Daoy (cell line): Measurements from ENCODE around the gene TMEM39A. TPM values are rescaled to one million over a fixed set of nuclear protein-coding genes. Genes with fewer than 3 reads are reported as not detected.

Experiments
- DNase-seq: peaks from one replicate; pipeline ENCODE4 v3.0.0-alpha.2; 2015; ENCODE audit warnings: low read depth
- total RNA-seq: library from RNA; depleted of rRNA; stranded (reverse); fragments of >200 nt; shearing (Covaris generic); gene quantifications from 2 replicates; pipeline ENCODE4 v1.2.3, GENCODE V29; 2014

Gene TMEM39A
- total RNA-seq, 1 experiment from 2014 or later, result 42.6 TPM

DNA sequence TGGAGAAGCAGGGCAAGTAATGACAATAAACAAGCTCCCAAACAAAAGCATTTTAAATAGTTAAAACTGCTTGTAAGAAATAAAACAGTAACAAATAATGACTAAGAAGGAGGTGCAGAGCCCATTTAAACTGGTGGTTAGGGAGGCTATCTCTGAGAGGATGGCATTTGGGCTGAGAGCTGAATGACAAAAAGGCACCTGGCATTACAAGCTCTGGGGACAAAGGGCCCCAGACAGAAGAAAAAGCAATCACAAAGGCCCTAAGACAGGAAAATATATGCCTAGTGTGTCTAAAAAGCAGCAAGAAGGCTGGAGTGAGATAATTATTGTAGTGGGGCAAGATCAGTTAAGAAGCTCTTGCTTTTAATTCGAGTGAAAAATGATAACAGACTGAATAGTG is 9.6 kb downstream of the TMEM39A start:
- DNase-seq, result no peak

GRCh38 chr3:119444590-119444989 is 18.8 kb downstream of the TMEM39A start:
- DNase-seq, result no peak

- DNase-seq, result no peak
Observed at GRCh38 chr3:119443179-119443578, 20.2 kb downstream of the TMEM39A start.

DNA sequence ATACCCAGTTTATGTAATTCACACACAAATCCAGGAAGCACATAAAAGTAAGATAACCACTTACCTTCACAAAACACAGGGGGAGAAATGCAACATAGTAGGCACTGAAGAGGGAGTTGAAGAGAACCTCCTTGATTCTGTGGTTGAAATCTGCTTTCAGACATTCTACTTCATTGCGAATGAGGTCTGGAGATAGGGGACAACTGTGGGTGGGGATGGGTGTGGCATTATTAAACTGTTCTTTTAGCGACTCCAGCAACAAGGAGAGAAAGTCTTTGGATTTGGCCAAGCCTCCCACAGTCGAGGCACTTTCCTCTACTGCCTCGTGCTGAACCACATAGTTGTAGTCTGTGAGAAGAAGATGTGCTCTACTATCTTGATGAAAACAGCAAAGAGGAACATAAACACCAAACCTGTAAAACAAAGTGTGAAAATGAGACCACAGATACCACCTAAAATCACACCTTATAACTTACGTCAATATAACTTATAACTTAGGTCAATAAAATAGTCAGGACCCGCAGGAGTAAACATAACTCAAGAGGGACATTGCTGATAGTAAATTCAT is 25.6 kb downstream of the TMEM39A start:
- no peak for DNase-seq

- DNase-seq, result no peak
Observed at GRCh38 chr3:119436977-119437376, 26.4 kb downstream of the TMEM39A start.

- DNase-seq, result no peak
Observed at GRCh38 chr3:119434703-119435102, 28.7 kb downstream of the TMEM39A start.

DNA sequence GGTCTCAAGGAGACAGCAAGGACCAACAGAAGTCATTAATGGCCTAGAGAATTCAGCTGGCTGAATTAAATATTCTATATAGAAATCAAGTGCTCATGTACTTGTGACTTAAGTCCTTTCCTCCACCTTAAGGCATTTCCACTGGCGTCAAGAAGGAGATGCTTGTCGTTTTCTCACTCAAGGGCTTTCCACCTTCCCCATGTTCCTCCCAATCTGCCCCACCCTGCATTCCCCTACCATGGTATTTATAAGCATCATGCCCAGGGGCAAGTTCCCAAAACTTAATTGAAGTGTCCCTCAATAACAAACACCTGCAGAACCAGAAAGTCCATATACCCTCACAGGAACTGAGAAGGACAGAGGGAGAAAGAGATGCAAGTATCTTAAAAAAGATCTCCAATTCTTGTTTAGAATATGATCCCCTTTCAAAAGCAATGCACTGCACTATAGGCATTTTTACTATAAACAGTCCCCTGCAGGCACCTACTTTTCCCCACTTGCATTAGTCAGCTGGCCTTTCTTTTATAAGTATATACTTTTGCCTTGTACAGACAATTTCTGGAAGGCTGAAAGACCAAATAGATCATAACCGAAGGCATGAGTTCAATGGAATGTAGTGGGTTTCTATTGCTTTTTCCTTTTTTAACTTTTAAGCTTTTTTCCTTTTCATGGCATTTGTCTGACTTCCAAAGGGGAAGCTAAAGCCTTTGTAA is 29.6 kb downstream of the TMEM39A start:
- no peak for DNase-seq

GRCh38 chr3:119428538-119428937 is 34.9 kb downstream of the TMEM39A start:
- DNase-seq, result no peak

- DNase-seq, result no peak
Observed at GRCh38 chr3:119427669-119428068, 35.7 kb downstream of the TMEM39A start.

GRCh38 chr3:119420196-119420595 is 43.2 kb downstream of the TMEM39A start:
- no peak for DNase-seq

DNA sequence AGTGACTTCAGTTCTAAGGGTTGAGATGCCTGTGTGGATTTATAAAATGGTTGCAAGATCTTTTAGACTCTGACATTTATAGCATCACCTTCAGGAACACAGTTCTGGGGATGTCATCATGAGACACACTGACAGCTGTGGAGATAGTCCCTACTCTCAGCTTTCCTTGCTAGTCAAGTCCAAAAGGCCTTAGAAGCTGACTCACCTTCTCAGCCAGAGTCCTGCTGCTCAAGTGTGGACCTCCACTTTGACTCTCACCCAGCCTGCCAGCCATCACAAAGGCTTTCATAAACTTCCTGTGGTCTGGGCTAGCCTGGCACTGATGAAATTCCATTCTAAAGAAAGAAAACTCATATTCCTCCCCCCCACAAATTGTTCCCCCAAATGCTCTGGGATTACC is 44.8 kb downstream of the TMEM39A start:
- no peak for DNase-seq

GRCh38 chr3:119417771-119418512 is 45.5 kb downstream of the TMEM39A start:
- no peak for DNase-seq

DNA sequence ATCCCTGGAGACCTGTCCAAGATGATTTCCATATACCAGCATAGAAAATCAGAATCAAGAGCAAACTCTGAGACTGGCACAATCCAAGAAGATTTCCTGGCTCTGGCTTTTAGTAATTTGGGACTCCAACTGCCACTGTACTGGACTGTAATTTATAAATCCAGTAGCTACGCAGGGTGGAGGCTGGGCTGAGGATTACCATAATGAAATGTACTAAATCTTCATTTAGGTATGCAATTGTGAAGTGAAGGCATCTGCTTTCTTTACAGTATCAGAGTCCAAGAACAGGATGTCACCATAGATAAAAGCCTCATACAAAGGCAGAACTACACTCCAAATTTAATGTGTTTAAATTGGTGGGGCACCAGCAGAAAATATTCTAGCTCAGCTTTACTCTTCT is 46.5 kb downstream of the TMEM39A start:
- no peak for DNase-seq

- no peak for DNase-seq
Observed at GRCh38 chr3:119413603-119414280, 49.7 kb downstream of the TMEM39A start.

DNA sequence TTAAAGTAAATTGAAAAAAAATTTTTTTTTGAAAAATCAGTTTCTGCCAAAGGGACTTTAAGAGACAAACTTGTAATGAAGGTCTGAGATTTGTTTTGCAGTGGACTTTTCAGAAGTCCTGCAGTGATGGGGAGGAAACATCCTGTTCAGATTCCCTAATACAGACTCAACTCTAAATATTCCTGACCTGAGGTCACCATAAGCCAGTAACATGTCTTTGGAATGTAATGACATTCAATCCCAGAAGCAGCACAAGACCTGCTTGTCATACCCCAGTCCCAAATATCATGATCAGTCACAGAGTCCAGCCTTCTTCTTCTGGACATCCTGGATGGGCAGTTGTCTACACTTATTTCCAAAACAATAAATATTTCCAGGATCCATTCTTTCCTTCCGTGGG is 53.6 kb downstream of the TMEM39A start:
- DNase-seq, result no peak

DNA sequence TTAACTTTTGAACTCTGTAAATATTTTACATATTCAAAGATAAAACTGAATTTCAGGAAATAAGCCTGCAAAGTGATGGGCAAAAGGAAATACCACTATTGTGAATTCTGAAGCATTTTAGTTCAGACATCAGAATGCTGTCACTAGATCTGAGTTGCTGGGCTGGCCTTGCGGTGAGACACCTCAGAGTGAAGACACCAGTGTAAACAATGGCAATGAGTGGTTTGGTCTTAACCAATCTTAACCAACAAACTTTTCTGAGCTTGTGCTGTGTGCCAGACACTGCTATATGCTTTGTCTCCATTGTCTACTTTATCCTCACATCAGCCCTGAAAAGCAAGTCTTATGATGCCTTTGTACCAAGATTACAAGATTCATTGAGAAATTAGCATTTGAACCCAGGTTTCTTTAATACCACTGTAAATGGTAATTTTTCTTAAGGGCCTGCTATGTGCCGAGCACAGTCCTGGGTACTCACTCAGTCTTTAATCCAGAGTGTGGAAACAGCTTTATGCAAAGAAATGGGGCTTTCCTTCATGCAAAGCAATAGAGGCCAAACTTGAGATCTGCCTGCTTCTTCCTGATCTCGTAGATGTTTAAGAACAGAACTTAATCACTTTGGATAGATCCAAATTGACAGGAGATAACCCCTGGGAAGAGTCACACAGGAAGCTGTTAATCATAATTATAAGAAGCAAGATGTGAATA is 55.0 kb downstream of the TMEM39A start:
- DNase-seq, result no peak

DNA sequence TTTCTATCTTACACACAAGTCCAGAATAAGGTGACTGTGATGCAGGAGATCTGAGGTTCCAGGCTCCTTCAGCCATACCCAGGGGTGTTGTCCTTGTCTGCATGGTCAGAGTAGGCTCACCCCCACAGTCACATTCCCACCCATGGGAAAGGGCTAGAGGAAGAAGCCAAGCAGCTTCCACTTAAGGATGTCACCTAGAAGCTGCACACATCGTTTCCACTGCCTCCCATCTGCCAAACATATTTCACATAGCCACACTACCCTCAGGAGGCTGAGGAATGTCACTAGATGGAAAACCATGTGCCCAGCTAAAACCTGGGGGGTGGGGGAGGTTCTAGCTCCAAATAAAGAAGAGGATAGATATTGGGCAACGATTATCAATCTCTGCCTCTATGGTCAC is 58.1 kb downstream of the TMEM39A start:
- no peak for DNase-seq

DNA sequence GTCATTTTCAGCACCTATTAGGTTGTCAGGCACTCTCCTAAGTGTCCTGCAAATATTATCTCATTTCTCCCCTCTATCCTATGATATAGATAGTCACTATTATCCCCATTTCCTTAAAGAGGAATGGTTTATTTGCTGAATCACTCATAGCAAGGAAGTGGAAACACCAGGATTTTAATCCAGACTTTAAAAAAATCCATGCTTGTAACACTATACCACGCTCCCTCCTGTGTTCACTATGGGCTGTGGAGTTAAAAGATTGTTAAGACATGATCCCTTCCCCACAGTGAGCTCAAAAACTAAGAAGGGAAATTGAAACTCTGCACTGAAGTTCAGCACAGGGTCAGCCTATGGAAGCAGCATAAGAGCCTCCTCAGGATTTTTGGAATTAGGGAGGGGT is 60.2 kb downstream of the TMEM39A start:
- no peak for DNase-seq

- no peak for DNase-seq
Observed at GRCh38 chr3:119402791-119403190, 60.6 kb downstream of the TMEM39A start.

DNA sequence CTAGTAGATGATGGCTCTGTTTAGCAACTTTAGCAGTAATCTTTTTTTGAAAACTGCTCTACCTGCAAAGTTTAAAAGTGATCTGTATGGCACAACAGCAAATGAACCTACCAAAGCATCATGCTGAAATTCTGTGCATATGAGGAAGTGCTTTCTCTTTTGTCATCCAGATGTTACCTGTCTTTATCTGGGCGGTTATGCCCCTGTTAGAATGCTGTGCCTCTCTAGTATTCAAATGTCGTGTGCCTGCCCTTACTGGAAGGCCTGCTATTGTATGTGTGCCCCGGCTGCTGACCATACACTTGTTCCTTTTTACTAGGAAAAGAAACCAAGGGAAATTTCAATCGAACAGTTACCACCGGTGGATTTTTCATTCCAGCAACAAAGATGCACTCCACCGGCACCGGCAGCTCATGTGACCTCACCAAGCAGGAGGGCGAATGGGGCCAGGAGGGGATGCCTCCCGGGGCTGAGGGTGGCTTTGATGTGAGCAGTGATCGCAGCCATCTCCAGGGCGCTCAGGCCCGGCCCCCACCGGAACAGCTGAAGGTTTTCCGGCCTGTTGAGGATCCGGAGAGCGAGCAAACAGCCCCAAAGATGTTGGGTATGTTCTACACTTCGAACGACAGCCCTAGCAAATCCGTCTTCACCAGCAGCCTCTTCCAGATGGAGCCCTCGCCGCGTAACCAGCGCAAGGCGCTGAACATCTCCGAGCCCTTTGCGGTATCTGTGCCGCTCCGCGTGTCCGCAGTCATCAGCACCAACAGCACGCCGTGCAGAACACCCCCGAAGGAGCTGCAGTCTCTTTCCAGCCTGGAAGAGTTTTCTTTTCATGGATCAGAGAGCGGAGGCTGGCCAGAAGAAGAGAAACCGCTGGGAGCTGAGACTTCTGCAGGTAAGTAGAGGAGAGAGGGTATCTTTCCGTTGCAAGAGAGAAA is 61.6 kb downstream of the TMEM39A start:
- no peak for DNase-seq

DNA sequence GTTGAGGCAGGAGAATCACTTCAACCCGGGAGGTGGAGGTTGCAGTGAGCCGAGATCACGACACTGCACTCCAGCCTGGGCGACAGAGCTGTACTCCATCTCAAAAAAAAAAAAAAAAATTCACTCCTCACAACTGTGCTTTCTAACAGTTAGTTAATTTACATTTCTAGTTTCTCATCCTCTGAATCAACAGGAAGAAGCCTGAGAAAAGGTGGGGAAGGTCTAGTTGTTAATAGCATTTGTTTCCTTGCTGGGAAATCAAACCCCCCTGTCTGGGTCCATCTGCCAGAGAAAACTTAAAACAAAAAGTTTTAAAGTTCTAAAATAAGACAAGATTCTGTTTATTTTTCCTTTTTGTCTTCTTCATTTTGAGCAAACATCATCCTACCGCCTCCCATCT is 62.3 kb downstream of the TMEM39A start:
- no peak for DNase-seq
